ENCODE results near the gene PTMS.

DNA sequence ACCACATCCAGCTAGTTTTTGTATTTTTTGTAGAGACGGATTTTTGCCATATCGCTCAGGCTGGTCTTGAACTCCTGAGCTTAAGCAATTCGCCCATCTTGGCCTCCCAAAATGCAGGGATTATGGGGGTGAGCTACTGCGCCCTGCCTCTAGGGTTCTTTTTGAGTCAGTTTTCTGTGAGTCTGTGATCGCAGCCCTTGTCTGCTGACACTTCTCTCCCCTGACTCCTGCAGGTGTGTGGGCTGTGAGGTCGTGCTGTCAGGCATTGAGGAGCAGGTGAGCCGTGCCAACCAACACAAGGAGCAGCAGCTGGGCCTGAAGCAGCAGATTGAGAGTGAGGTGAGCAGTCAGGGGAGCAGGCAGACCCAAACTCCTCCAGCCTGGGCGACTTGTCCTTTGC is 36.0 kb upstream of the PTMS start:
- no peak for TF ChIP-seq POLR2A (IDR thresholded peaks at IDR 0.05)
- no peak for TF ChIP-seq POLR2AphosphoS5 (IDR thresholded peaks at IDR 0.05)

Data from sigmoid colon (tissue), 4 donors.